ENCODE measurements around the gene KRTAP5-7. TPM values are rescaled to one million over a fixed set of nuclear protein-coding genes. Genes with fewer than 3 reads are reported as not detected.
"Not testable (repeated sequence)": the region's sequence is repeated elsewhere in the genome, so short reads cannot be mapped to it uniquely, and the experiment has no call there.

The KRTAP5-7 gene, protein sequence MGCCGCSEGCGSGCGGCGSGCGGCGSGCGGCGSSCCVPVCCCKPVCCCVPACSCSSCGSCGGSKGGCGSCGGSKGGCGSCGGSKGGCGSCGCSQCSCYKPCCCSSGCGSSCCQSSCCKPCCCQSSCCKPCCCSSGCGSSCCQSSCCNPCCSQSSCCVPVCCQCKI
- not detected for total RNA-seq

GRCh38 chr11:71526796-71527575, at the start of gene KRTAP5-7:
Gene KRTAP5-7 (plus strand): TSS chr11:71527267. CDS start chr11:71527301, 34 bp downstream.
- H3K9me3 Mint-ChIP-seq; ATAC-seq; POLR2A ChIA-PET; H3K36me3 Mint-ChIP-seq (ENCODE audit: low read depth); H3K4me1 Mint-ChIP-seq (ENCODE audit: low read depth); CTCF ChIA-PET; intact Hi-C loops (cut with micrococcal nuclease); H3K4me3 Mint-ChIP-seq; H3K27ac Mint-ChIP-seq; DNase-seq: not testable (repeated sequence)
- peaks cover 14% of the 10 kb centered on the region for H3K27me3 Mint-ChIP-seq

GRCh38 chr11:71477641-71478527, 49.2 kb upstream of the KRTAP5-7 start:
- ChIA-PET POLR2A (no interaction called here), CTCF (no interaction called here)
- no peaks in the 10 kb centered on the region for H3K4me1 Mint-ChIP-seq (ENCODE audit: low read depth)
- DNase-seq (no peak), ATAC-seq (no peak)
- intact Hi-C loops (cut with micrococcal nuclease): no loop called here
- no peak overlapping the region for H3K27ac Mint-ChIP-seq
- peaks cover 44% of the 10 kb centered on the region for H3K36me3 Mint-ChIP-seq (ENCODE audit: low read depth)
- no peaks in the 10 kb centered on the region for H3K9me3 Mint-ChIP-seq
- no peaks in the 10 kb centered on the region for H3K27me3 Mint-ChIP-seq
- H3K4me3 Mint-ChIP-seq: no peak overlapping the region
- TF ChIP-seq CTCF (IDR thresholded peaks at IDR 0.05): no peak

GRCh38 chr11:71478528-71478840, 48.6 kb upstream of the KRTAP5-7 start:
- POLR2A ChIA-PET: no interaction called here
- intact Hi-C loops (cut with micrococcal nuclease): no loop called here
- H3K27me3 Mint-ChIP-seq: no peaks in the 10 kb centered on the region
- H3K36me3 Mint-ChIP-seq (ENCODE audit: low read depth): peaks cover 50% of the 10 kb centered on the region
- H3K4me3 Mint-ChIP-seq: no peak overlapping the region
- H3K27ac Mint-ChIP-seq: no peak overlapping the region
- DNase-seq: no peak
- H3K9me3 Mint-ChIP-seq: no peaks in the 10 kb centered on the region
- no peak for ATAC-seq
- TF ChIP-seq CTCF (IDR thresholded peaks at IDR 0.05): no peak
- CTCF ChIA-PET: no interaction called here
- H3K4me1 Mint-ChIP-seq (ENCODE audit: low read depth): no peaks in the 10 kb centered on the region

GRCh38 chr11:71481101-71481960, 45.7 kb upstream of the KRTAP5-7 start:
- Mint-ChIP-seq H3K27ac (no peak overlapping the region), H3K4me3 (no peak overlapping the region), H3K27me3 (no peaks in the 10 kb centered on the region), H3K4me1 (ENCODE audit: low read depth) (no peaks in the 10 kb centered on the region), H3K36me3 (ENCODE audit: low read depth) (peaks cover 68% of the 10 kb centered on the region), H3K9me3 (no peaks in the 10 kb centered on the region)
- CTCF ChIA-PET: no interaction called here
- POLR2A ChIA-PET: no interaction called here
- ATAC-seq: no peak
- intact Hi-C loops (cut with micrococcal nuclease): no loop called here
- no peak for TF ChIP-seq CTCF (IDR thresholded peaks at IDR 0.05)
- no peak for DNase-seq

GRCh38 chr11:71482216-71482615, 44.9 kb upstream of the KRTAP5-7 start:
- ChIA-PET POLR2A (no interaction called here), CTCF (no interaction called here)
- TF ChIP-seq CTCF (IDR thresholded peaks at IDR 0.05): no peak
- intact Hi-C loops (cut with micrococcal nuclease): no loop called here
- Mint-ChIP-seq H3K27ac (no peak overlapping the region), H3K4me3 (no peak overlapping the region), H3K36me3 (ENCODE audit: low read depth) (peaks cover 67% of the 10 kb centered on the region), H3K9me3 (no peaks in the 10 kb centered on the region), H3K27me3 (no peaks in the 10 kb centered on the region), H3K4me1 (ENCODE audit: low read depth) (no peaks in the 10 kb centered on the region)
- ATAC-seq (no peak), DNase-seq (no peak)
